ENCODE results near the gene HM13.
"Not testable (repeated sequence)": the region's sequence is repeated elsewhere in the genome, so short reads cannot be mapped to it uniquely, and the experiment has no call there.

- TF ChIP-seq CTCF (conservative IDR thresholded peaks at IDR 0.05; ENCODE audit: low read length); EZH2phosphoT487 (IDR thresholded peaks at IDR 0.05; ENCODE audit: borderline replicate concordance, low read depth, low read length): not testable (repeated sequence)
Measured at GRCh38 chr20:31579941-31580651, 65.9 kb downstream of the HM13 start.
